GM18861 (cell line): ENCODE measurements around the gene CCDC124.
"Not testable (repeated sequence)": the region's sequence is repeated elsewhere in the genome, so short reads cannot be mapped to it uniquely, and the experiment has no call there.

Experiments used
- ATAC-seq: cut with Tn5 transposase; IDR thresholded peaks from one replicate; pipeline ENCODE4 v1.9.1; 2021; ENCODE audit not compliant: unreplicated experiment

The CCDC124 gene

GRCh38 chr19:17977488-17977887 is 44.7 kb downstream of the CCDC124 start:
- ATAC-seq = no peak

GRCh38 chr19:17981611-17982010 is 48.8 kb downstream of the CCDC124 start:
- no peak for ATAC-seq

- ATAC-seq = no peak
Observed at GRCh38 chr19:17982430-17982829, 49.6 kb downstream of the CCDC124 start.

GRCh38 chr19:17985037-17985818 is 52.4 kb downstream of the CCDC124 start:
- no peak for ATAC-seq

GRCh38 chr19:17986569-17986968 is 53.8 kb downstream of the CCDC124 start:
- not testable (repeated sequence) for ATAC-seq

- no peak for ATAC-seq
Observed at GRCh38 chr19:17988161-17988560, 55.3 kb downstream of the CCDC124 start.

GRCh38 chr19:17989425-17990094 is 56.7 kb downstream of the CCDC124 start:
- ATAC-seq = no peak

GRCh38 chr19:17993076-17993813 is 60.4 kb downstream of the CCDC124 start:
- ATAC-seq = no peak
